ENCODE data around the gene SLC26A9. TPM values are rescaled to one million over a fixed set of nuclear protein-coding genes. Genes with fewer than 3 reads are reported as not detected.

The SLC26A9 gene
- total and polyA plus RNA-seq, 2 donors (not counting 3 experiments of a cell fraction or from before 2014, with no cell fraction given) = 0.10 to 0.20 TPM

GRCh38 chr1:205930799-205931281, 12.4 kb downstream of the SLC26A9 start:
- no peak for FAIRE-seq
- Histone ChIP-seq H2AFZ (ENCODE audit: low read depth, low read length) (no peak overlapping the region), H3K27ac (ENCODE audit: insufficient read depth, low read depth, low read length) (no peak overlapping the region), H3K36me3 (ENCODE audit: control insufficient read depth in 2 of 2, extremely low read depth in 1 of 2, insufficient read depth in 2 of 2, low read length in 2 of 2) (no peaks in the 10 kb centered on the region), H3K4me1 (ENCODE audit: control insufficient read depth, extremely low read depth, insufficient read depth, low read length) (peaks cover 23% of the 10 kb centered on the region), H3K27me3 (ENCODE audit: control insufficient read depth in 2 of 2, insufficient read depth in 2 of 2, low read length in 2 of 2) (no peaks in the 10 kb centered on the region), H3K9me1 (replicated peaks; ENCODE audit: control insufficient read depth, extremely low read depth, insufficient read depth, low read length) (no peaks in the 10 kb centered on the region), H3K4me3 (replicated peaks in 1 of 3; ENCODE audit: insufficient read depth in 1 of 3, low read depth in 1 of 3, low read length in 3 of 3) (no peak overlapping the region), H3K79me2 (ENCODE audit: control insufficient read depth, insufficient read depth, low read length) (no peaks in the 10 kb centered on the region), H3K9me3 (replicated peaks; ENCODE audit: control insufficient read depth, insufficient read depth, low read length) (no peaks in the 10 kb centered on the region), H4K20me1 (replicated peaks; ENCODE audit: control insufficient read depth, extremely low read depth, insufficient read depth, low read length) (no peaks in the 10 kb centered on the region), H3K4me2 (ENCODE audit: insufficient read depth, low read length) (no peak overlapping the region), H3K9ac (replicated peaks; ENCODE audit: extremely low read depth, insufficient read depth, low read length) (no peak overlapping the region)
- DNase-seq (ENCODE audit: low read depth, low spot score) = no peak
- dilution Hi-C loops (cut with MboI; ENCODE audit: extremely low pct_ligation_motif_present, low sequenced_read_pairs) (no loop called here), intact Hi-C loops (cut with micrococcal nuclease) (no loop called here)
- BruUV-seq (replicated peaks) = no TSS peak
- no peak for TF ChIP-seq EZH2 (IDR thresholded peaks at IDR 0.05; ENCODE audit: borderline replicate concordance, low read depth, low read length, severe bottlenecking)
- no peak for TF ChIP-seq POLR2A (IDR thresholded peaks at IDR 0.05; ENCODE audit: low read depth, low read length)
- TF ChIP-seq FOS (IDR thresholded peaks at IDR 0.05; ENCODE audit: borderline replicate concordance, insufficient read depth, low read length) = no peak
- POLR2A ChIA-PET = no interaction called here
- CTCF ChIA-PET = interaction anchor here (1.0 to 27.5 kb wide), 3 partner anchors 12 to 51 kb away, joined by 5 to 1606 read pairs (median 17); no protein-coding TSS in a partner anchor

GRCh38 chr1:205930195-205930577, 13.1 kb downstream of the SLC26A9 start:
- dilution Hi-C loops (cut with MboI; ENCODE audit: extremely low pct_ligation_motif_present, low sequenced_read_pairs) = no loop called here
- H3K4me2 ChIP-seq (ENCODE audit: insufficient read depth, low read length) = no peak overlapping the region

More at GRCh38 chr1:205930195-205930577, 13.1 kb downstream of the SLC26A9 start:
- no TSS peak for BruUV-seq (replicated peaks)
- H3K27me3 ChIP-seq (ENCODE audit: control insufficient read depth in 2 of 2, insufficient read depth in 2 of 2, low read length in 2 of 2) = no peaks in the 10 kb centered on the region
- DNase-seq (ENCODE audit: low read depth, low spot score) (no peak), FAIRE-seq (no peak)
- no peak overlapping the region for H3K27ac ChIP-seq (ENCODE audit: insufficient read depth, low read depth, low read length)
- intact Hi-C loops (cut with micrococcal nuclease) = no loop called here
- no peaks in the 10 kb centered on the region for H3K79me2 ChIP-seq (ENCODE audit: control insufficient read depth, insufficient read depth, low read length)
- no peak overlapping the region for H2AFZ ChIP-seq (ENCODE audit: low read depth, low read length)
- H3K4me1 ChIP-seq (ENCODE audit: control insufficient read depth, extremely low read depth, insufficient read depth, low read length) = peaks cover 23% of the 10 kb centered on the region
- POLR2A ChIA-PET = no interaction called here
- CTCF ChIA-PET = interaction anchor here (1.0 to 27.5 kb wide), 3 partner anchors 11 to 51 kb away, joined by 5 to 1606 read pairs (median 17); no protein-coding TSS in a partner anchor
- H3K9me3 ChIP-seq (replicated peaks; ENCODE audit: control insufficient read depth, insufficient read depth, low read length) = no peaks in the 10 kb centered on the region
- no peaks in the 10 kb centered on the region for H3K9me1 ChIP-seq (replicated peaks; ENCODE audit: control insufficient read depth, extremely low read depth, insufficient read depth, low read length)
- H3K36me3 ChIP-seq (ENCODE audit: control insufficient read depth in 2 of 2, extremely low read depth in 1 of 2, insufficient read depth in 2 of 2, low read length in 2 of 2) = no peaks in the 10 kb centered on the region
- TF ChIP-seq, protein P1, sequence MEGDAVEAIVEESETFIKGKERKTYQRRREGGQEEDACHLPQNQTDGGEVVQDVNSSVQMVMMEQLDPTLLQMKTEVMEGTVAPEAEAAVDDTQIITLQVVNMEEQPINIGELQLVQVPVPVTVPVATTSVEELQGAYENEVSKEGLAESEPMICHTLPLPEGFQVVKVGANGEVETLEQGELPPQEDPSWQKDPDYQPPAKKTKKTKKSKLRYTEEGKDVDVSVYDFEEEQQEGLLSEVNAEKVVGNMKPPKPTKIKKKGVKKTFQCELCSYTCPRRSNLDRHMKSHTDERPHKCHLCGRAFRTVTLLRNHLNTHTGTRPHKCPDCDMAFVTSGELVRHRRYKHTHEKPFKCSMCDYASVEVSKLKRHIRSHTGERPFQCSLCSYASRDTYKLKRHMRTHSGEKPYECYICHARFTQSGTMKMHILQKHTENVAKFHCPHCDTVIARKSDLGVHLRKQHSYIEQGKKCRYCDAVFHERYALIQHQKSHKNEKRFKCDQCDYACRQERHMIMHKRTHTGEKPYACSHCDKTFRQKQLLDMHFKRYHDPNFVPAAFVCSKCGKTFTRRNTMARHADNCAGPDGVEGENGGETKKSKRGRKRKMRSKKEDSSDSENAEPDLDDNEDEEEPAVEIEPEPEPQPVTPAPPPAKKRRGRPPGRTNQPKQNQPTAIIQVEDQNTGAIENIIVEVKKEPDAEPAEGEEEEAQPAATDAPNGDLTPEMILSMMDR (IDR thresholded peaks at IDR 0.05; ENCODE audit: extremely low read depth in 1 of 2, insufficient read depth in 1 of 2, low read depth in 1 of 2, low read length in 2 of 2) = no peak
- TF ChIP-seq FOS (IDR thresholded peaks at IDR 0.05; ENCODE audit: borderline replicate concordance, insufficient read depth, low read length) (no peak), POLR2AphosphoS5 (IDR thresholded peaks at IDR 0.05; ENCODE audit: insufficient read depth, low read depth, low read length) (no peak), GATA2 (IDR thresholded peaks at IDR 0.05; ENCODE audit: insufficient read depth, insufficient read length, low read depth, low read length) (no peak), MYC (IDR thresholded peaks at IDR 0.05; ENCODE audit: low read depth, low read length) (no peak), MAX (IDR thresholded peaks at IDR 0.05; ENCODE audit: insufficient read depth, insufficient read length) (no peak), JUN (IDR thresholded peaks at IDR 0.05; ENCODE audit: borderline replicate concordance, insufficient read depth, insufficient read length, low read depth) (no peak), EZH2 (IDR thresholded peaks at IDR 0.05; ENCODE audit: borderline replicate concordance, low read depth, low read length, severe bottlenecking) (no peak), POLR2A (IDR thresholded peaks at IDR 0.05; ENCODE audit: low read depth, low read length) (no peak)
- H3K4me3 ChIP-seq (replicated peaks in 1 of 3; ENCODE audit: insufficient read depth in 1 of 3, low read depth in 1 of 3, low read length in 3 of 3) = no peak overlapping the region
- no peaks in the 10 kb centered on the region for H4K20me1 ChIP-seq (replicated peaks; ENCODE audit: control insufficient read depth, extremely low read depth, insufficient read depth, low read length)
- H3K9ac ChIP-seq (replicated peaks; ENCODE audit: extremely low read depth, insufficient read depth, low read length) = no peak overlapping the region
